Measurements from ENCODE around the gene PCMTD2. TPM values are rescaled to one million over a fixed set of nuclear protein-coding genes. Genes with fewer than 3 reads are reported as not detected.

Gene PCMTD2
- total RNA-seq: 47.1 and 67.0 TPM in 2 replicates

DNA sequence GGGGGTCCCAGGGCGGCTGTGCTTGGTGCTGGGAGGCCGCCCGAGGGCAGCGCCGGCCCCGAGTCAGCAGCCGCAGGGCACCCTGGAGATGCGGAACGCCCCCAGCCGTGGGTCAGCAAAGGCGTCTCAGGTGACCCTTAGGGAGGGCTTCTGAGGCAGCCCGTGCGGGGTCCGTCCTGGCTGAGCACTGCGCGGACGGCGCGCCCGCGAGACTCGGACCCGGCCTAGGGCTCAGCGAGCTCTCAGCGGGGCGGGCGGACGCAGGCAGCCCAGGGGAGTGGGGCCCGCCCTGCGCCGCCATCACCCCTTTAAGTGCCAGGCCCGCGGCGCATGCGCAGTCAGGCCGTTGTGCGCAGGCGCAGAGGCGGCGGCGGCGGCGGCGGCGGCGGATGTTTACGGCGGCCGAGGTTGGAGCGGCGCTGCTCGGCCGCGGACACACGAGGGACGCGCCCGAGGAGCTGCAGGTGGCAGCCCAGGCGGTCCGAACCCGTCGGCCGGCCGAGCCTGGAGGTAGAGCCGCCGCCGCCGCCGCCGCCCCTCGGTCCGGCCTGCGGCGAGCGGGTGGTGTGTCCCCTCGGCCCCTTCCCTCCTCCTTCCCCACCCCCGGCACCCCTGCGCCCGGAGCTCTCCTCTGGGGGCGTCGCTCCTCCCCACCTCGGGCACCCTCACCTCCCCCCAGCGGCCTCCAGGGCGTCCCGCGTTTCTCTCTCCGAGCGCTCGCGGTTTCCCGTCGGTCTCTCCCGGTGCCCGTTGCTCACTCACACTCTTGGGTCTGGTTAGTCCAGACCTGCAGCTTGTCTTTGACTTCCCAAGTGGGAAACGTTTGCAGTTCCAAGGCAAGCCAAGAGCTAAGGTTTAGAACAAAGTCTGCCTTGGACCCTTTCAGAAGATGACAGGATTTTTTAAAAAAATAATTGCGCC, at the start of gene PCMTD2:
Gene PCMTD2 (plus strand): TSS at position 388 of the 921 bp plus-strand sequence. CDS start 4,218 bp downstream, outside the sequence.

Other genes starting within 250 kb of the PCMTD2 start
- gene C20orf204, start 219.6 kb upstream of the PCMTD2 start, total RNA-seq: 2.6 and 3.0 TPM in 2 replicates
- gene SOX18, start 206.1 kb upstream of the PCMTD2 start, total RNA-seq: 18.2 and 24.4 TPM in 2 replicates
- 20.7 and 31.2 TPM in 2 replicates for gene TCEA2, start 192.6 kb upstream of the PCMTD2 start, total RNA-seq
- gene RGS19, start 176.2 kb upstream of the PCMTD2 start, total RNA-seq: 11.7 and 18.2 TPM in 2 replicates
- 0.61 and 2.3 TPM in 2 replicates for gene OPRL1, start 175.7 kb upstream of the PCMTD2 start, total RNA-seq
- 0.97 TPM in 1 of 2 replicates, not detected in the other for gene LKAAEAR1, start 171.3 kb upstream of the PCMTD2 start, total RNA-seq
- not detected in 2 replicates for gene NPBWR2, start 148.2 kb upstream of the PCMTD2 start, total RNA-seq
- gene MYT1, start 91.3 kb upstream of the PCMTD2 start, total RNA-seq: under 0.01 TPM in 1 of 2 replicates, not detected in the other